ENCODE data around the gene HMGCL. TPM values are rescaled to one million over a fixed set of nuclear protein-coding genes. Genes with fewer than 3 reads are reported as not detected.
A peak's percentile ranks its signal among the peaks of the same experiment; 100 is the strongest.

HMGCL gene
- total RNA-seq, 2 experiments from 2014 or later, result 8.9 to 9.6 TPM

GRCh38 chr1:23793861-23794731, 31.1 kb downstream of the HMGCL start:
- Mint-ChIP-seq H3K27ac (peak overlapping the region; percentile 17), H3K4me3 (peak overlapping the region; percentile 25), H3K9me3 (no peaks in the 10 kb centered on the region), H3K36me3 (ENCODE audit: low read depth) (peaks cover 34% of the 10 kb centered on the region), H3K27me3 (no peaks in the 10 kb centered on the region), H3K4me1 (ENCODE audit: low read depth) (peaks cover 28% of the 10 kb centered on the region)
- peaks cover 38% of the 10 kb centered on the region for H3K4me1 ChIP-seq (ENCODE audit: insufficient read depth, low read length)
- ChIA-PET CTCF (interaction anchor here (0.6 to 1.9 kb wide), 2 partner anchors 22 to 27 kb away, joined by 4 read pairs; no protein-coding TSS in a partner anchor), POLR2A (interaction anchor here (0.9 kb wide), 1 partner anchor 31 kb away, joined by 3 read pairs; the partner anchor contains the start of gene HMGCL)
- ATAC-seq (ENCODE audit: poor library complexity), result no peak
- intact Hi-C loops (cut with DNase I, micrococcal nuclease), result loop anchor here in 1 of 2 experiments (10.0 kb wide), 1 partner anchor 1451 kb away; the partner anchor contains the start of gene RSRP1
- no peaks in the 10 kb centered on the region for H3K27me3 ChIP-seq (ENCODE audit: control insufficient read depth in 1 of 2, insufficient read depth in 2 of 2, low read length in 2 of 2)
- H3K27ac ChIP-seq (ENCODE audit: low read depth in 1 of 2, low read length in 2 of 2), result no peak overlapping the region
- no peaks in the 10 kb centered on the region for H3K9me3 ChIP-seq (ENCODE audit: control insufficient read depth in 1 of 2, insufficient read depth in 1 of 2, low read length in 2 of 2)
- H3K4me3 ChIP-seq (ENCODE audit: low read length), result no peak overlapping the region
- TF ChIP-seq, protein P1, sequence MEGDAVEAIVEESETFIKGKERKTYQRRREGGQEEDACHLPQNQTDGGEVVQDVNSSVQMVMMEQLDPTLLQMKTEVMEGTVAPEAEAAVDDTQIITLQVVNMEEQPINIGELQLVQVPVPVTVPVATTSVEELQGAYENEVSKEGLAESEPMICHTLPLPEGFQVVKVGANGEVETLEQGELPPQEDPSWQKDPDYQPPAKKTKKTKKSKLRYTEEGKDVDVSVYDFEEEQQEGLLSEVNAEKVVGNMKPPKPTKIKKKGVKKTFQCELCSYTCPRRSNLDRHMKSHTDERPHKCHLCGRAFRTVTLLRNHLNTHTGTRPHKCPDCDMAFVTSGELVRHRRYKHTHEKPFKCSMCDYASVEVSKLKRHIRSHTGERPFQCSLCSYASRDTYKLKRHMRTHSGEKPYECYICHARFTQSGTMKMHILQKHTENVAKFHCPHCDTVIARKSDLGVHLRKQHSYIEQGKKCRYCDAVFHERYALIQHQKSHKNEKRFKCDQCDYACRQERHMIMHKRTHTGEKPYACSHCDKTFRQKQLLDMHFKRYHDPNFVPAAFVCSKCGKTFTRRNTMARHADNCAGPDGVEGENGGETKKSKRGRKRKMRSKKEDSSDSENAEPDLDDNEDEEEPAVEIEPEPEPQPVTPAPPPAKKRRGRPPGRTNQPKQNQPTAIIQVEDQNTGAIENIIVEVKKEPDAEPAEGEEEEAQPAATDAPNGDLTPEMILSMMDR (IDR thresholded peaks at IDR 0.05), result no peak
- no peak for DNase-seq
- H3K36me3 ChIP-seq (ENCODE audit: insufficient read depth, low read length), result peaks cover 33% of the 10 kb centered on the region

GRCh38 chr1:23793018-23793781, 32.0 kb downstream of the HMGCL start:
- POLR2A ChIA-PET, result interaction anchor here (0.9 kb wide), 1 partner anchor 32 kb away, joined by 3 read pairs; the partner anchor contains the start of gene HMGCL
- peak in 5 of 14 experiments; percentile 26 to 74 (median 50) for DNase-seq
- intact Hi-C loops (cut with DNase I, micrococcal nuclease), result loop anchor here in 1 of 2 experiments (10.0 kb wide), 1 partner anchor 1452 kb away; the partner anchor contains the start of gene RSRP1
- TF ChIP-seq, protein P1 (IDR thresholded peaks at IDR 0.05), result no peak
- peaks cover 36% of the 10 kb centered on the region for H3K36me3 Mint-ChIP-seq (ENCODE audit: low read depth)
- H3K4me3 ChIP-seq (ENCODE audit: low read length), result no peak overlapping the region
- peaks cover 28% of the 10 kb centered on the region for H3K4me1 Mint-ChIP-seq (ENCODE audit: low read depth)
- peak; percentile 11 for ATAC-seq (ENCODE audit: poor library complexity)
- H3K27ac ChIP-seq (ENCODE audit: low read depth in 1 of 2, low read length in 2 of 2), result peak overlapping the region in 1 of 2 donors; percentile 30
- peak overlapping the region; percentile 17 for H3K27ac Mint-ChIP-seq
- peaks cover 32% of the 10 kb centered on the region for H3K4me1 ChIP-seq (ENCODE audit: insufficient read depth, low read length)
- peak overlapping the region; percentile 75 for H3K4me3 Mint-ChIP-seq
- no peaks in the 10 kb centered on the region for H3K9me3 Mint-ChIP-seq
- H3K27me3 Mint-ChIP-seq, result no peaks in the 10 kb centered on the region
- H3K27me3 ChIP-seq (ENCODE audit: control insufficient read depth in 1 of 2, insufficient read depth in 2 of 2, low read length in 2 of 2), result no peaks in the 10 kb centered on the region
- CTCF ChIA-PET, result interaction anchor here (0.6 to 1.9 kb wide), 3 partner anchors 21 to 47 kb away, joined by 3 to 4 read pairs (median 4); no protein-coding TSS in a partner anchor
- H3K9me3 ChIP-seq (ENCODE audit: control insufficient read depth in 1 of 2, insufficient read depth in 1 of 2, low read length in 2 of 2), result no peaks in the 10 kb centered on the region
- H3K36me3 ChIP-seq (ENCODE audit: insufficient read depth, low read length), result peaks cover 33% of the 10 kb centered on the region

Data from CD4-positive, alpha-beta T cell (primary cell).